Inferior parietal cortex (tissue), 1 donor: Measurements from ENCODE around the gene TLR8.
A peak's percentile ranks its signal among the peaks of the same experiment; 100 is the strongest.
"Not testable (repeated sequence)": the region's sequence is repeated elsewhere in the genome, so short reads cannot be mapped to it uniquely, and the experiment has no call there.

Source experiments
- DNase-seq: peaks from one replicate; pipeline ENCODE4 v3.0.0-alpha.2; 2016; ENCODE audit errors: extremely low spot score

The TLR8 gene

DNA sequence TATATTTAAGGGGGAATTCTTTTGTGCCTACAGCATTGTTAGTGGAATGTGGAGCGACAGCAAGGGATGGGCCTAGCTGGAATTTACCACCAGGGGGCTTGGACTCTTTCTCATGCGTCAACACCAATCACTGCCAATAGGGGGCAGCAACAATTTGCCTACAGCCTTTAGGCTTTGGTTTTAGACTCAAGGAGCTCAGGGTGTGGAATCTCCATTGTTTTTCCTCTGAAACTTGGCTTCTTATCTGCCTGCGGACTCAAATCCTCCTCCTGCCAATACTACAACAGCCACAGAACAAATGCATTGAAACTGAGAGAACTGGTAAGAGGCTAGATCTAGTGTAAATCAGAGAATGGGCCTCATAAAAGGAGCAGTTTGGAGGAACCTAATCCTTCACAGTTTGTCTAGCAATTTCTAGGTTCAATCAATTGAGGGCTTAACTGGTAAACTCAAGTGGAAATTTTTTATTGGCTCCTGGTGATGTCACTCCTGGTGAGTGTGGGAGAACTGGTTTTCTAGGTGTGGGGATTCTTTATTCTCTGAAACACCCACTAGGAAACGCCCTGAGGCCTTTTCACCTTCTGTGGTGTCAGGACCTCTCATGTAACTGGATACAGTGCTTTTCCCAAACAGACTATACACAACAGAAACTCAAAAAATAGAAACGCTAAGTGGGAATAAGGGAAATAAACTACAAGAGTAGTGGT is 40.6 kb downstream of the TLR8 start:
- DNase-seq = peak; percentile 57

GRCh38 chrX:12947545-12948235 is 41.3 kb downstream of the TLR8 start:
- DNase-seq = no peak

- no peak for DNase-seq
Observed at GRCh38 chrX:12948495-12948894, 42.1 kb downstream of the TLR8 start.

DNA sequence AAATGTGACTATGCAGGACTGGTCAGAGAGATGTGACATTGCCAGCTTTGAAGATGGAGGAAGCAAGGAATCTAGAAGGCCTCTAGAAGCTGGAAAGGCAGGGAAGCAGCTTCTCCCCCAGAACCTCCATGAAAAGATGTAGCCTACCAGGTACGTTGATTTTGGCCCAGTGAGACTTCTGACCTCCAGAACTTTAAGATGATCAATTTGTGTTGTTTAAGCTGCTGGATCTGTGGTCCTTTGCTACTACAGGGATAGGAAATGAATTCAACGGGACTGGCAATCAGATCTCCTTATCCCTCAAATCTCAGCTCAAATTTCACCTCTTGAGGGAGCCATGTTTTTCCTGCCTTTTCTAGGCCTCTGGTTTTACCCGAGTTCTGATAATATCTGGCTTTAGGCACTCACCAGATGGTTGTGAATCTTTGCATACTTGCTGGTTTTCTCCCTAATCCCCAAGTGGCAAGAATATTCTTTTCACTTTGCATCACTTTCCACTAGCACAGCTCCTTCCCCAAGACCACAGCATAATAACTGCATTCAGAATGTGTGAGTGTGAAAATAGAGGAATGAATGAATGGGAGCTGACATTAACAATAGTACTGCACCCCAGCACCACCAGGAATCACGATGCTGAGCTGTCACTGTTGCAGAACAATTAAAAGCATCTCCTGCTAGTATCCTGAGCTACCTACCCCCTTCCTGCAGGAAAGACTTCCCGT is 42.9 kb downstream of the TLR8 start:
- DNase-seq = no peak

- DNase-seq = peak; percentile 74
Observed at GRCh38 chrX:12949927-12950656, 43.7 kb downstream of the TLR8 start.

DNA sequence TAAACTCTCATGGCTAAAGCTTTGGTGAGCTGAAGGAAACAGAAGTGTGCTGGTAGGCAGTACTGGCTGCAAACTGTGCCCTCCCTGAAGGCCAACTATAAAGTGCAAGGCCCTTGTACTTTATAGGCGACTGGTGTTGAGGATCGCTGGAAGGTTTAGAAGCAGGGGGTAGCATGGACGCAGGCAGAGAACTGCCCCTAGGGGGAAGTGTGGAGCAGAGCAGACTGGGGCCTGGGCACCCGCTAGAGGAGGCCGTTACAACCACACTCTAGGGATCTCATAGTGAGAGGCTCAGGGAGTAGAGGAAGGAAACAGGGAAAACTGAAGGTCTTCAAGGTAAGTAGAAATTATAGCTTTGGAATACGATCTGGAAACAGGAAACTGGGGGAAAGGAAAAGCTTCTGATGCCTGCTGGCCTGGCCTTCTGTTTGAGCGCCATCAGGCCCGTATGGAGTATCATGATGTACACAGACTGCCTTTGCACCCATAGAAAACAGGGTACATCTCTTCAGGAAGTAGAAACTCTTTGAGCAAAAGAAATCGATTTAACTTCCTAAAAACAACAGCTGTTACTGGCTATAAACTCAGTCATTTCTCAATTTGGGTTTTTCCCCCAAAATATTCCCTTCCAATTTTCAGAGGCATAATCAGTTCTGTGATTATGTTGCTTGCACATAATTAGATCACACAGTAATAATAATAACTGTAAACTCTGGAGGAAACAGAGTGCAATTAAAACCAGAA is 44.6 kb downstream of the TLR8 start:
- no peak for DNase-seq

- DNase-seq = no peak
Observed at GRCh38 chrX:12951595-12951975, 45.2 kb downstream of the TLR8 start.

DNA sequence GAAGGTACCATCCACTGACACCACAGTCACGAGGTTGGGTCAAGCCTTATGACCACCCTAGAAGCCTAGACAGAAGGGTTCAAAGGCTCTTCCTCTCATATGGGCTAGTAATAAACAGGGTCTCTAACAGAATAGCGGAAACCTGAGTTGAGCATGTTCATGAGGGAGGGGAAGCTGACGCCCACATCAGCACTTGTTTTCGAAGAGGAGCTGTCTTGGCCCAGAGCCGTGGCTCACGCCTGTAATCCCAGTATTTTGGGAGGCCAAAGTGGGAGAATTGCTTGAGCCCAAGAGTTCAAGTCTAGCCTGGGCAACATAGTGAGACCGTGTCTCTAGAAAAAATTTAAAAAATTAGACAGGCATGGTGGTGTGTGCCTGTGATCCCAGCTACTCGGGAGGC is 47.0 kb downstream of the TLR8 start:
- DNase-seq = no peak

DNA sequence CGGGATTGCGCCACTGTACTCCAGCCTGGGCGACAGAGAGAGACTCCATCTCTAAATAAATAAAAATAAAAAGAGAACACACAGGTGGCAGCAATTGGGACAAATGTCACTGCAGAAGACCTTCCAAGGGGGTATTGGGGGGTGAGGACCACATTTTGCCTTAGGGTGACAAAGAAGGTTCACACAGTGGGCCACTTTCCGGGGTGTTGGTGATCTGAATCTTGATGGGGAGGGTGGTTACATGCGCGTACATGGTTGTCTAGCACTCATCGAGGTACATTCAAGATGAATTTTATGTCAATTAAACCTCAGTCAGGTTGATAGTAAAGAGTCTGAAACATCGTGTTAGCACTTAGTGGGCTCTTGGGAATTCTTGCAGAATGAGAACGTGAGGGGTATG is 48.0 kb downstream of the TLR8 start:
- DNase-seq = no peak

- no peak for DNase-seq
Observed at GRCh38 chrX:12954981-12955380, 48.6 kb downstream of the TLR8 start.

GRCh38 chrX:12955882-12956703 is 49.7 kb downstream of the TLR8 start:
- DNase-seq = no peak

DNA sequence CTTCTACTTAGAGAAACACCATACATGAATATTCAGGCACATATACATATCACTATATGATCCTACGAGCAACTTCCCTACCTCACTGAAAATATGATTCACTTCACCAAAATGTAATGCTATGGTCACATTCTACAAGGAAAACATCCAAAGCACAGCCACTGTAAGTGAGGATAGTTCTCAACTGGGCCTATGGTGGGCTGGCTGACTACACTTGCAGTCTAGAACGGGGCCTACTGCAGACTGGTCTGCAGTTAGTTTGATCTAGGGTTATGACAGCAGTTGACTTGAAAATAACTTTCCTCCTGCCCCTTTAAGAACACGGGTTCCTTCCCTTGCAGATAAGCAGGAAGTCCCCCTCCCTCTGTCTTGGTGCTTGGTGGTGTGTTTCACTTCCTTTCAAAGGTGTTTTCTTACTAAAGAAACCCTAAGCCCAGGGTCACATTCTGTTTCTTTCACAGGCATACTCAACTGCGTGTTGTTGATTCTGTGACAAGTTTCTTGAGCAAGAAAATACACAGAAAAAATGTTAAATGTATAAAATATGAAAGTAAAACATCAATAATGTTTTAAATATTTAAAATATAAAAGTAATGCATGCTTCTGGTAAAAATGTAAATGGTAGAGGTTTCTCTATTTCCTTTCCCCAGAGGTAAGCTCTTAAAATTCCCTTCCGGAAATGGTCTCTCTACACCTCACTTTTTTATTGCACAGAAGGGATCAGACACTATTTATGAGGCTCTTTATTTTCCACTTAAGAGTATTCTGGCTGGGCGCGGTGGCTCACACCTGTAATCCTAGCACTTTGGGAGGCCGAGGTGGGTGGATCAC is 50.5 kb downstream of the TLR8 start:
- DNase-seq = no peak

- DNase-seq = no peak
Observed at GRCh38 chrX:12958059-12958458, 51.6 kb downstream of the TLR8 start.

DNA sequence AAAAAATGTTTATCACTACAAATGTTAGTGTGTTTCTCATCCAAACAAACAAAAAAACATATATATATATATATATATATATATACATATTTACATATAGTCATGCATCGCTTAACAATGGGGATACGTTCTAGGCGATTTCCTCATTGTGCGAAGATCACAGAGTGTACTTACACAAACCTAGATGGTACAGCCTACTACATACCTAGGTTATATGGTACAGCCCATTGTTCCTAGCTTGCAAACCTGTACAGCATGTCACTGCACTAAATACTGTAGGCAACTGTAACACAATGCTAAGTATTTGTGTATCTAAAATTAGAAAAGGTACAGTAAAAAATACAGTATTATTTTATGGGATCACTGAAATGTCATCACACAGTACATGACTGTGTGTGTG is 52.0 kb downstream of the TLR8 start:
- DNase-seq = no peak

DNA sequence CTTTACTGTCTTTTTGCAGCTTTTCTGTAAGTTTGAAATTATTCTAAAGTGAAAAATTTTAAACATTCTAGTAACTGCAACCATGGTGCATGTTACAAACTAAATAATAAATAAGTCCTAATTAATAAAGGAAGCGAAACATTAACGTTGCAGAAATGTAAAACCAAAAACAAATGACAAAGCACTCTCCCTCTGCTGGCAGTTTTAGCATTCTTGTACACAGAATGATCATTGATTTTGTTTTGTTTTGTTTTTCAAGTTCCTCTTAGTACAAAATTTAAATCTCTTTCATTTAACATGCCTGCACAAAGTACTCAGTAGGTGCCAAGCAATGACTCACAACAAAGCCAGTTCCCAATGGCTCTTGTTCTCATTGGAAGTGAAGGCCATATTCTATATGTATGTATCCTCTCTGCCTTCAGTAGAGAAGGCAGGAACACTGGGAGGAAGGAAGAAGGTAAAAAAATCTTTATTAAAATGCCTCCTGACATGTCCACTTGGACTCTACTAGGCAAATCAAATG is 54.8 kb downstream of the TLR8 start:
- DNase-seq = no peak

DNA sequence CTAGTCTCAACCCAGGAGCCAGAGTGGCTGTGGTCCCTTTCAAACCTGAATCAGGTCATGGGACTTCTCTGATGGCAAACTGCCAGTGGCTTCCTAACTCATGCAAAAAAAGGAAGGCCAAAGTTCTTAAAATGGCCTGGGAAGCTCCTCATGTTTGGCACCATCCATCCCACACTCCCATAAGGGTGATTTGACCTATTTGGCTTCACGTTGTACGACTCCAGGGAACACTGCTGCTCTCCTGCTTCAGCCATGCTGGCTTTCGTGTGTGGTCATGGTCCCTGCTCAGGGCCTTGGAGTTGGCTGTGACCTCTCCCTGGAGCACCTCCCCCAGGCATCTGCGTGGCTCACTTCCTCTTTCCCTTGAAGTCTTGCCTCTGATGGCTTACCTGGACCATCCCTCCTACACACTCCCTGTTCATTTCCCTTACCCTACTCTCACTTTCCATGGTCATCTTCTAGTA is 55.7 kb downstream of the TLR8 start:
- no peak for DNase-seq

- not testable (repeated sequence) for DNase-seq
Observed at GRCh38 chrX:12963210-12963850, 56.9 kb downstream of the TLR8 start.

GRCh38 chrX:12965131-12965940 is 58.9 kb downstream of the TLR8 start:
- no peak for DNase-seq
